ENCODE data around the gene COX19.
A peak's percentile ranks its signal among the peaks of the same experiment; 100 is the strongest.
"Not testable (repeated sequence)": the region's sequence is repeated elsewhere in the genome, so short reads cannot be mapped to it uniquely, and the experiment has no call there.

COX19 gene

GRCh38 chr7:1002026-1002425 lies 26.7 kb upstream of the COX19 start:
- H3K27me3 ChIP-seq (replicated peaks in 2 of 5; ENCODE audit: control insufficient read depth in 4 of 5, insufficient read depth in 5 of 5, low read length in 4 of 5); CTCF ChIA-PET; H3K4me1 ChIP-seq (ENCODE audit: control extremely low read depth in 1 of 4, control insufficient read depth in 4 of 4, insufficient read depth in 4 of 4, low read length in 3 of 4); H3K27ac ChIP-seq (ENCODE audit: insufficient read depth in 1 of 2, low read depth in 1 of 2, low read length in 2 of 2, poor library complexity in 1 of 2, severe bottlenecking in 2 of 2); H3K4me3 ChIP-seq (ENCODE audit: control insufficient read depth in 1 of 7, extremely low read depth in 1 of 7, insufficient read depth in 4 of 7, low read depth in 2 of 7, low read length in 6 of 7); DNase-seq; H3K9me3 ChIP-seq (ENCODE audit: control extremely low read depth in 1 of 5, control insufficient read depth in 4 of 5, insufficient read depth in 2 of 5, low read depth in 1 of 5, low read length in 4 of 5); POLR2A ChIA-PET: not testable (repeated sequence)
- H3K36me3 ChIP-seq (ENCODE audit: control insufficient read depth in 4 of 4, insufficient read depth in 4 of 4, low read length in 3 of 4), result peaks cover 0 to 21% (median 3%) of the 10 kb centered on the region in 4 experiments
- WGBS (ENCODE audit: insufficient coverage), result 100% methylated on average over 1 of the region's 4 CpGs

DNA sequence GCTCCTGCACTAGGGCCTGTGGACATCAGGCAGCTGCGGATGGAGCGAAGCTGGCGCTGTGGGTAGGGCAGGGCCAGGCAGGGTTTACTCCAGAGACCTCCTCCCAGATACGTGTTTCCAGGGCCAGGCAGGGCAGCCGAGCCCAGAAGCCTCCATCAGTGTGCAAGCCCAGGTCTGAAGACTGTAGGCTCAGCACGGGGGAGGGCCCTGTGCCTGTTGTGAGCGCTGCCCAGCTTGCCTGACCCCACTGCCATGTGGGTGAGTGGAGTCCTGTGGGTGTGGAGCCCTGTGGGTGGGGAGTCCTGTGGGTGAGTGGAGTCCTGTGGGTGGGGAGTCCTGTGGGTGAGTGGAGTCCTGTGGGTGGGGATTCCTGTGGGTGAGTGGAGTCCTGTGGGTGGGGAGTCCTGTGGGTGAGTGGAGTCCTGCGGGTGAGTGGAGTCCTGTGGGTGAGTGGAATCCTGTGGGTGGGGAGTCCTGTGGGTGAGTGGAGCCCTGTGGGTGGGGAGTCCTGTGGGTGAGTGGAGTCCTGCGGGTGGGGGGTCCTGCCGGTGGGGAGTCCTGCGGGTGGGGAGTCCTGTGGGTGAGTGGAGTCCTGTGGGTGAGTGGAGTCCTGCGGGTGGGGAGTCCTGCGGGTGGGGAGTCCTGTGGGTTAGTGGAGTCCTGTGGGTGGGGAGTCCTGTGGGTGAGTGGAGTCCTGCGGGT lies 25.9 kb upstream of the COX19 start:
- peaks cover 0 to 16% (median 12%) of the 10 kb centered on the region in 4 experiments for H3K4me1 ChIP-seq (ENCODE audit: control extremely low read depth in 1 of 4, control insufficient read depth in 4 of 4, insufficient read depth in 4 of 4, low read length in 3 of 4)
- WGBS (ENCODE audit: insufficient coverage), result 99% methylated on average over 8 of the region's 14 CpGs
- CTCF ChIA-PET; POLR2A ChIA-PET; H3K27ac ChIP-seq (ENCODE audit: insufficient read depth in 1 of 2, low read depth in 1 of 2, low read length in 2 of 2, poor library complexity in 1 of 2, severe bottlenecking in 2 of 2); H3K27me3 ChIP-seq (replicated peaks in 2 of 5; ENCODE audit: control insufficient read depth in 4 of 5, insufficient read depth in 5 of 5, low read length in 4 of 5); H3K4me3 ChIP-seq (ENCODE audit: control insufficient read depth in 1 of 7, extremely low read depth in 1 of 7, insufficient read depth in 4 of 7, low read depth in 2 of 7, low read length in 6 of 7); H3K9me3 ChIP-seq (ENCODE audit: control extremely low read depth in 1 of 5, control insufficient read depth in 4 of 5, insufficient read depth in 2 of 5, low read depth in 1 of 5, low read length in 4 of 5): not testable (repeated sequence)
- peak in 1 of 3 donors; percentile 20 for DNase-seq
- H3K36me3 ChIP-seq (ENCODE audit: control insufficient read depth in 4 of 4, insufficient read depth in 4 of 4, low read length in 3 of 4), result peaks cover 0 to 16% (median 2%) of the 10 kb centered on the region in 4 experiments

GRCh38 chr7:999941-1000935 lies 24.9 kb upstream of the COX19 start:
- POLR2A ChIA-PET, result no interaction called here
- no peak overlapping the region for H3K4me3 ChIP-seq (ENCODE audit: control insufficient read depth in 1 of 7, extremely low read depth in 1 of 7, insufficient read depth in 4 of 7, low read depth in 2 of 7, low read length in 6 of 7)
- H3K27ac ChIP-seq (ENCODE audit: insufficient read depth in 1 of 2, low read depth in 1 of 2, low read length in 2 of 2, poor library complexity in 1 of 2, severe bottlenecking in 2 of 2), result no peak overlapping the region
- 92% methylated on average over 40 of the region's 52 CpGs for WGBS (ENCODE audit: insufficient coverage)
- H3K36me3 ChIP-seq (ENCODE audit: control insufficient read depth in 4 of 4, insufficient read depth in 4 of 4, low read length in 3 of 4), result peaks cover 0 to 19% (median 2%) of the 10 kb centered on the region in 4 experiments
- H3K27me3 ChIP-seq (replicated peaks in 2 of 5; ENCODE audit: control insufficient read depth in 4 of 5, insufficient read depth in 5 of 5, low read length in 4 of 5), result no peaks in the 10 kb centered on the region
- peaks cover 0 to 26% (median 13%) of the 10 kb centered on the region in 4 experiments for H3K4me1 ChIP-seq (ENCODE audit: control extremely low read depth in 1 of 4, control insufficient read depth in 4 of 4, insufficient read depth in 4 of 4, low read length in 3 of 4)
- H3K9me3 ChIP-seq (ENCODE audit: control extremely low read depth in 1 of 5, control insufficient read depth in 4 of 5, insufficient read depth in 2 of 5, low read depth in 1 of 5, low read length in 4 of 5), result no peaks in the 10 kb centered on the region
- DNase-seq, result no peak
- CTCF ChIA-PET, result no interaction called here

DNA sequence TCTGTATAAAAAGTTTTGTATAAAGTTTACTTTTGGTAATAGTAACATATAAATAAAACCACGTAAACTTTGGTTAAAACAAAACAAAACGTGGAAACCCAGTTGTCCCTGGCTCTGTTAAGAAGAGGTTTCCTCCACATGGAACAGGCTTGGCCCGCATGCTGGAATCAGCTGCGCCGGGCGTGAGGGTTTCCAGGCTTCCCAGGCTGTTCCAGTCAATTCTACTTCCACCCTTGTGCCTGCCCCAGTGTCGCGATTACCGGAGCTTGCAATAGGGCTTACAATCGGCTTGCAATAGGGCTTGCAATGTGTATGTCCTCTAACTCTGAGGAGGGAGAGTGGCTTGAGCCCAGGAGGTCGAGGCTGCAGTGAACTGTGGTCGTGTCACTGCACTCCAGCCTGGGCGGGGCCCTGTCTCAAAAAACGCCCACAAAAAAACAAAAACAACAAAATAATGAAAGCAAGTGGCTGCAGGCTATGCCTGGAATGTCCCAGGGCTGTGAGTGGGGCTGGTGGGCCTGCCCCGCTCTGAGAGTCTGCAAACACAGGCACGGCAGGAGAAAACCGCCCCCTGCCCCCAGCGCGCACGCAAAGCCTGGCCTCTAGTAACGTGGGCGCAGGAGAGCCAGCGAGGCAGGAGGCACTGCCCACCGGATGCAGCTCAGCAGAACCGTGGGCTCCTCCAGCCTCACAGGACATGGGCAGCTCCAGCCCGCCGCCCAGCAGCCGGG lies 24.0 kb upstream of the COX19 start:
- no peak overlapping the region for H3K4me3 ChIP-seq (ENCODE audit: control insufficient read depth in 1 of 7, extremely low read depth in 1 of 7, insufficient read depth in 4 of 7, low read depth in 2 of 7, low read length in 6 of 7)
- CTCF ChIA-PET, result interaction anchor here (0.6 to 9.1 kb wide), 3 partner anchors 19 to 66 kb away, joined by 3 to 160 read pairs (median 3); no protein-coding TSS in a partner anchor
- H3K4me1 ChIP-seq (ENCODE audit: control extremely low read depth in 1 of 4, control insufficient read depth in 4 of 4, insufficient read depth in 4 of 4, low read length in 3 of 4), result peaks cover 0 to 26% (median 13%) of the 10 kb centered on the region in 4 experiments
- DNase-seq, result no peak
- peaks cover 0 to 21% (median 2%) of the 10 kb centered on the region in 4 experiments for H3K36me3 ChIP-seq (ENCODE audit: control insufficient read depth in 4 of 4, insufficient read depth in 4 of 4, low read length in 3 of 4)
- WGBS (ENCODE audit: insufficient coverage), result 96% methylated on average over 17 of the region's 28 CpGs
- H3K27ac ChIP-seq (ENCODE audit: insufficient read depth in 1 of 2, low read depth in 1 of 2, low read length in 2 of 2, poor library complexity in 1 of 2, severe bottlenecking in 2 of 2), result no peak overlapping the region
- no peaks in the 10 kb centered on the region for H3K9me3 ChIP-seq (ENCODE audit: control extremely low read depth in 1 of 5, control insufficient read depth in 4 of 5, insufficient read depth in 2 of 5, low read depth in 1 of 5, low read length in 4 of 5)
- POLR2A ChIA-PET, result no interaction called here
- H3K27me3 ChIP-seq (replicated peaks in 2 of 5; ENCODE audit: control insufficient read depth in 4 of 5, insufficient read depth in 5 of 5, low read length in 4 of 5), result no peaks in the 10 kb centered on the region

DNA sequence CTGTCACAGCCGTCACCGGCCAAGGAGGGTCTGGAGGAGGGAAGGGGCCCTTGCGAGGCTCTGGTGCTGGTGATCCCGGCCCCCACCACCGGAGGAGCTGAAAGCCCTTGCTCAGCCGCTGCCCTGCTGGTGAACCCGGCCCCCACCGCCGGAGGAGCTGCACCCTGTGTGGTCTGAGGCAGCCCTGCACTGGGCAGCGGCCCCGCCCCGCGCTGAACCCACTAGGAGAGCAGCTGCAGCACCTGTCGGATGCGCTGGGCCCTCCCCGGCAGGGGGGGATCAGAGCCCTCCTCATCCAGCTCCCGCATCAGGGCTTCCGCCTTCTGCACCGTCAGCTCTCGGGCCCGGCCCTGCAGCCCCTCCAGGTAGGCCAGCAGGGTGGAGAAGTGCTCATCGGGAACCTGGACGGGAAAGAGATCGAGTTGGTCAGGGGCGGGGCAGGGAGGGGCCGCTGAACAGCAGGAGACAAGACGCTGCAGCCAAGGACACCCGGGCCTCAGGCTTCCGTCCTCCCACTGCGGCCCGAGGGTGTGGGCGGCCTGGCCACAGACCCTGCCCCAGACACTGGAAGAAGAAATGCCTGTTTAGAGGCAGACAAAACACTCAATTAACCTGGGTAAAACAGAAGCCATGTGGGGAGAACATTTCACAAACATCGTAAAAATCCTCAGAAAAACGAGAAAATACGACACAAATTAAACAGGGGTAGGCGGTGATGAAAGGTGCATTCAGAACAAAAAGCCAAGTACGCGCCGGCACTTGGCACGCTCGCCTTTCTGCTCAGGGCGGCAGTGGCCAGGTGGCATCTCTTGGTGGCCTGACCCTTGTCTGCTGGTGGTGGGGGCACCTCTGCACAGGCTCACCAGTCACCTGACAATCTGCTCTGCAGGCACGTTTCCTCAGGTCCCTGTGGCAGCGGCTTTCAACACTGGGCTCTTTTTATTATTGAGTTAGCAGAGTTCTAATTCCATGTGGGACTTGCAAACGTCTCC lies 22.4 kb upstream of the COX19 start:
- DNase-seq, result no peak
- Histone ChIP-seq H3K4me3 (ENCODE audit: control insufficient read depth in 1 of 7, extremely low read depth in 1 of 7, insufficient read depth in 4 of 7, low read depth in 2 of 7, low read length in 6 of 7) (no peak overlapping the region), H3K4me1 (ENCODE audit: control extremely low read depth in 1 of 4, control insufficient read depth in 4 of 4, insufficient read depth in 4 of 4, low read length in 3 of 4) (peaks cover 0 to 36% (median 23%) of the 10 kb centered on the region in 4 experiments), H3K27ac (ENCODE audit: insufficient read depth in 1 of 2, low read depth in 1 of 2, low read length in 2 of 2, poor library complexity in 1 of 2, severe bottlenecking in 2 of 2) (no peak overlapping the region), H3K36me3 (ENCODE audit: control insufficient read depth in 4 of 4, insufficient read depth in 4 of 4, low read length in 3 of 4) (peaks cover 0 to 21% (median 2%) of the 10 kb centered on the region in 4 experiments), H3K9me3 (ENCODE audit: control extremely low read depth in 1 of 5, control insufficient read depth in 4 of 5, insufficient read depth in 2 of 5, low read depth in 1 of 5, low read length in 4 of 5) (no peaks in the 10 kb centered on the region), H3K27me3 (replicated peaks in 2 of 5; ENCODE audit: control insufficient read depth in 4 of 5, insufficient read depth in 5 of 5, low read length in 4 of 5) (no peaks in the 10 kb centered on the region)
- ChIA-PET CTCF (interaction anchor here (0.7 to 9.1 kb wide), 8 partner anchors 15 to 89 kb away, joined by 3 to 160 read pairs (median 4); no protein-coding TSS in a partner anchor), POLR2A (interaction anchor here (1.2 kb wide), 1 partner anchor 68 kb away, joined by 4 read pairs; no protein-coding TSS in a partner anchor)
- WGBS (ENCODE audit: insufficient coverage), result 95% methylated on average over 43 of the region's 45 CpGs

Data from common myeloid progenitor, CD34-positive (primary cell).